Lower lobe of right lung (tissue), 2 donors: ENCODE results near the gene BAIAP2L2. TPM values are rescaled to one million over a fixed set of nuclear protein-coding genes. Genes with fewer than 3 reads are reported as not detected.
A peak's percentile ranks its signal among the peaks of the same experiment; 100 is the strongest.

Experiments
- ATAC-seq, 2 donors: fragments of 200-7000 bp; cut with Tn5 transposase; one replicate each; pipeline ENCODE4 v1.9.1; 2020 to 2022; ENCODE audit warnings: mild to moderate bottlenecking in 2 of 2, moderate library complexity in 2 of 2
- DNase-seq: peaks from one replicate; pipeline ENCODE4 v3.0.0-alpha.2; 2020
- H3K27ac ChIP-seq: fragments of 200-600 bp; one replicate; pipeline ENCODE4 v1.8.0; 2022
- H3K27me3 ChIP-seq: fragments of 200-600 bp; one replicate; pipeline ENCODE4 v1.8.0; 2022; ENCODE audit warnings: low read depth
- H3K36me3 ChIP-seq: fragments of 200-600 bp; one replicate; pipeline ENCODE4 v1.8.0; 2022; ENCODE audit warnings: mild to moderate bottlenecking
- H3K4me1 ChIP-seq: fragments of 200-600 bp; one replicate; pipeline ENCODE4 v1.8.0; 2022
- H3K4me3 ChIP-seq: fragments of 200-600 bp; one replicate; pipeline ENCODE4 v1.8.0; 2022; ENCODE audit warnings: mild to moderate bottlenecking
- H3K9me3 ChIP-seq: fragments of 200-600 bp; one replicate; pipeline ENCODE4 v1.8.0; 2022
- CTCF ChIP-seq: fragments of 200-600 bp; IDR thresholded peaks from one replicate; pipeline ENCODE4 v1.8.0; 2022; ENCODE audit warnings: antibody characterized with exemption, mild to moderate bottlenecking
- intact Hi-C: fragments of 100-400 bp; cut with DNase I; formaldehyde crosslinking; loops from one replicate; pipeline ENCODE4 v1.11.0; 2022
- total RNA-seq: library from RNA; stranded (reverse); fragmentation: NEBNext Ultra II Directional; extraction: Animal tissue kit (Norgen Biotek cat#: 25700); gene quantifications from one replicate; pipeline ENCODE4 v1.2.1, GENCODE V29; 2021
- donor health status: DM: no; HTN: yes; CAD: no; lungs with severe emphysema.

BAIAP2L2 gene
- total RNA-seq, 1 donor from 2014 or later = 0.44 TPM

- no peak for TF ChIP-seq CTCF
- Histone ChIP-seq H3K27ac (no peak overlapping the region), H3K9me3 (no peaks in the 10 kb centered on the region), H3K27me3 (no peaks in the 10 kb centered on the region), H3K4me1 (no peaks in the 10 kb centered on the region), H3K4me3 (no peak overlapping the region), H3K36me3 (peaks cover 40% of the 10 kb centered on the region)
- ATAC-seq (peak in 1 of 2 donors; percentile 27), DNase-seq (no peak)
- intact Hi-C loops = no loop called here
Measured at GRCh38 chr22:38132794-38133193, 22.3 kb upstream of the BAIAP2L2 start.

- DNase-seq = no peak
- Histone ChIP-seq H3K4me3 (no peak overlapping the region), H3K27ac (no peak overlapping the region), H3K36me3 (peaks cover 40% of the 10 kb centered on the region), H3K27me3 (no peaks in the 10 kb centered on the region), H3K9me3 (no peaks in the 10 kb centered on the region), H3K4me1 (no peaks in the 10 kb centered on the region)
- no peak for ATAC-seq
- intact Hi-C loops = no loop called here
- TF ChIP-seq CTCF = no peak
Measured at GRCh38 chr22:38132136-38132535, 21.7 kb upstream of the BAIAP2L2 start.

- no peaks in the 10 kb centered on the region for H3K4me1 ChIP-seq
- no peak for TF ChIP-seq CTCF
- ATAC-seq (no peak), DNase-seq (no peak)
- intact Hi-C loops = no loop called here
- H3K36me3 ChIP-seq = peaks cover 40% of the 10 kb centered on the region
- H3K27ac ChIP-seq = no peak overlapping the region
- no peaks in the 10 kb centered on the region for H3K9me3 ChIP-seq
- no peak overlapping the region for H3K4me3 ChIP-seq
- H3K27me3 ChIP-seq = no peaks in the 10 kb centered on the region
Measured at GRCh38 chr22:38131399-38131798, 20.9 kb upstream of the BAIAP2L2 start.

GRCh38 chr22:38129856-38130255, 19.4 kb upstream of the BAIAP2L2 start:
- DNase-seq (no peak), ATAC-seq (no peak)

GRCh38 chr22:38129021-38129420, 18.5 kb upstream of the BAIAP2L2 start:
- Histone ChIP-seq H3K4me3 (no peak overlapping the region), H3K27me3 (no peaks in the 10 kb centered on the region), H3K27ac (no peak overlapping the region), H3K36me3 (peaks cover 29% of the 10 kb centered on the region), H3K9me3 (no peaks in the 10 kb centered on the region), H3K4me1 (no peaks in the 10 kb centered on the region)
- no peak for TF ChIP-seq CTCF
- intact Hi-C loops = no loop called here
- ATAC-seq (no peak), DNase-seq (no peak)

More at GRCh38 chr22:38129856-38130255, 19.4 kb upstream of the BAIAP2L2 start:
- H3K9me3 ChIP-seq = no peaks in the 10 kb centered on the region
- H3K36me3 ChIP-seq = peaks cover 33% of the 10 kb centered on the region
- TF ChIP-seq CTCF = no peak
- H3K4me1 ChIP-seq = no peaks in the 10 kb centered on the region
- intact Hi-C loops = no loop called here
- H3K4me3 ChIP-seq = no peak overlapping the region
- H3K27ac ChIP-seq = no peak overlapping the region
- no peaks in the 10 kb centered on the region for H3K27me3 ChIP-seq

- no peak overlapping the region for H3K4me3 ChIP-seq
- H3K9me3 ChIP-seq = no peaks in the 10 kb centered on the region
- no peaks in the 10 kb centered on the region for H3K27me3 ChIP-seq
- no peak for TF ChIP-seq CTCF
- no peak for ATAC-seq
- no peak overlapping the region for H3K27ac ChIP-seq
- DNase-seq = no peak
- intact Hi-C loops = no loop called here
- no peaks in the 10 kb centered on the region for H3K4me1 ChIP-seq
- peaks cover 19% of the 10 kb centered on the region for H3K36me3 ChIP-seq
Measured at GRCh38 chr22:38127869-38128268, 17.4 kb upstream of the BAIAP2L2 start.
